NCI-H2171 treated with DMSO at 0.1 percent for 48 hours (cell line): Measurements from ENCODE around the gene LOX.

ENCODE experiments used
- DNase-seq: peaks from one replicate; lab custom pipeline; 2025; lab: John Stamatoyannopoulos, UW

The LOX gene

GRCh38 chr5:122053181-122054109, 24.6 kb downstream of the LOX start:
- DNase-seq, result no peak

GRCh38 chr5:122051569-122051968, 26.5 kb downstream of the LOX start:
- DNase-seq, result no peak

- no peak for DNase-seq
Measured at GRCh38 chr5:122050959-122051358, 27.1 kb downstream of the LOX start.

- no peak for DNase-seq
Measured at GRCh38 chr5:122040636-122041302, 37.3 kb downstream of the LOX start.

GRCh38 chr5:122036326-122036725, 41.7 kb downstream of the LOX start:
- DNase-seq, result no peak

GRCh38 chr5:122035913-122036312, 42.1 kb downstream of the LOX start:
- no peak for DNase-seq

GRCh38 chr5:122031836-122032235, 46.2 kb downstream of the LOX start:
- no peak for DNase-seq

GRCh38 chr5:122030251-122030650, 47.8 kb downstream of the LOX start:
- DNase-seq, result no peak

GRCh38 chr5:122029818-122030217, 48.2 kb downstream of the LOX start:
- DNase-seq, result no peak

- DNase-seq, result no peak
Measured at GRCh38 chr5:122022966-122023365, 55.1 kb downstream of the LOX start.

GRCh38 chr5:122019919-122020590, 58.0 kb downstream of the LOX start:
- no peak for DNase-seq

GRCh38 chr5:122015471-122015870, 62.6 kb downstream of the LOX start:
- DNase-seq, result no peak

- no peak for DNase-seq
Measured at GRCh38 chr5:122014236-122014935, 63.7 kb downstream of the LOX start.
